22Rv1 (cell line): Measurements from ENCODE around the gene SCGB1C1.

Experiments
- ZFX ChIP-seq: fragments of 450-650 bp; IDR thresholded peaks from 2 replicates; pipeline ENCODE4 v1.6.1; 2017; ENCODE audit warnings: antibody characterized with exemption, borderline replicate concordance
- TF ChIP-seq, protein P1 (sequence below): fragments of 450-650 bp; IDR thresholded peaks from 2 replicates; pipeline ENCODE4 v1.5.1; 2017; ENCODE audit warnings: mild to moderate bottlenecking

DNA sequence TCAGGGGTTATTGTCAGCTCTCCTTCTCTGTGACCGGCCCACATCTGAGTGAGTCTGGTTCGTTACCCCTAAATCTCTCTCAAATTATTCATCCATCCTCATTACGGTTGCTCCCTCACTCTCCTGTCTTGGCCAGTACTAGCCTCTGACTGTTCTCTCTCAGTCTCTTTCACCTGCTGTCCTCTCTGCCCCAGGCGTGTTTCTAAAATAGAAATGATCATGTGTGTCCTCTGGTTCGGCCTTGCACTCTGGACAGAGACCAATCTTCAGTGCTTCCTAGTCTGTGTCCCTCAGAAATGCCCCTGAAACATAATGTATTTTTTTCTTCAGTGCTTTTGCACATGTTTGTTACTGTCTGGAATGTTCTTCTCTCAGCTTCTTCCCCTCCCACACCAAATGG, 48.8 kb downstream of the SCGB1C1 start:
- TF ChIP-seq, protein P1, sequence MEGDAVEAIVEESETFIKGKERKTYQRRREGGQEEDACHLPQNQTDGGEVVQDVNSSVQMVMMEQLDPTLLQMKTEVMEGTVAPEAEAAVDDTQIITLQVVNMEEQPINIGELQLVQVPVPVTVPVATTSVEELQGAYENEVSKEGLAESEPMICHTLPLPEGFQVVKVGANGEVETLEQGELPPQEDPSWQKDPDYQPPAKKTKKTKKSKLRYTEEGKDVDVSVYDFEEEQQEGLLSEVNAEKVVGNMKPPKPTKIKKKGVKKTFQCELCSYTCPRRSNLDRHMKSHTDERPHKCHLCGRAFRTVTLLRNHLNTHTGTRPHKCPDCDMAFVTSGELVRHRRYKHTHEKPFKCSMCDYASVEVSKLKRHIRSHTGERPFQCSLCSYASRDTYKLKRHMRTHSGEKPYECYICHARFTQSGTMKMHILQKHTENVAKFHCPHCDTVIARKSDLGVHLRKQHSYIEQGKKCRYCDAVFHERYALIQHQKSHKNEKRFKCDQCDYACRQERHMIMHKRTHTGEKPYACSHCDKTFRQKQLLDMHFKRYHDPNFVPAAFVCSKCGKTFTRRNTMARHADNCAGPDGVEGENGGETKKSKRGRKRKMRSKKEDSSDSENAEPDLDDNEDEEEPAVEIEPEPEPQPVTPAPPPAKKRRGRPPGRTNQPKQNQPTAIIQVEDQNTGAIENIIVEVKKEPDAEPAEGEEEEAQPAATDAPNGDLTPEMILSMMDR = no peak
- no peak for TF ChIP-seq ZFX
